IPS-11a (cell line): ENCODE measurements around the gene UVRAG.

Experiments
- H3K4me3 ChIP-seq: one replicate; pipeline ENCODE4 v1.5.1; 2013; ENCODE audit warnings: low read depth, low read length, control low read depth

The UVRAG gene

DNA sequence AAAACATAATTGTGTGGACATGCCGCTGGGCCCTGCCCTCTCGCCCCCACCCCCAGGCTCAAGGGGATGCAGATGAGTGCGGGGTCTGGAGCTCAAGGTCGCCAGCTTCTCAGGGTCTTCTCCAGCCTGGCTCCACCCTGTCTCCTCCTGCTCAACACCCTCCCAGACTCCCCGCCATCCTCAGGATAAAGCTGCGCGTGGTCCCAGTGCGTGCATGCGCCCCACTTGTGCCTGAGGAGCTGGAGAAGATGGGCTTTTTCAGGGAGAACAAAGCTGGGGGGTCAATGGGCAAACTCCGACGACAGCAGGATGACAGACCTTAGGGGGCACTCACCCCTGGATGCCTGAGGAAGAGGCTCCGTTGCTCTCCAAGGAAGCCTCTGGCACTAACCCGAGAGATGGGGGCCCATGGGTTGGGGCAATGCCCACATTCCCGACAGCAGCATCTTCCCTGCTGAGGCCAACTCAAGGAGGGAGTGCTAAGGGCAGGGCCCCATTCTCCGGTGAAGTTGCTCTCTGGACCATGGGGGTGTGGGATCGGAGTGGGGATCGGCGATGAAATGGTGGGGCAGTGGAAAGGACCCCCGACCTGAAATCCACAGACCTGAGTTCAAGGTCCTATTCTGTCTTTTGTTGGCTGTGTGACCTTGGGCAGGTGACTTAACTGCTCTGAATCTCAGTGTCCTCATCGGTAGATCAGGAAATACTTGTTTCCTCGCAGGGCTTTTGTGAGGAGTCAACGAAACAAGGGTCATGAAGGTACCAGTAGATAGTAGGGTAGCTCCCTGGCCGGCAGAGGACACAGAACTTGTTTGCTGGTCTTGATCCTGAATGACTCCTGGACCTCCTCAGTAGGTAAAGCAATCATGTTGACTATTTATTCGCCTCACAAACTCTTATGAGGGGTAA, 343.6 kb downstream of the UVRAG start:
- no peak overlapping the region for H3K4me3 ChIP-seq

DNA sequence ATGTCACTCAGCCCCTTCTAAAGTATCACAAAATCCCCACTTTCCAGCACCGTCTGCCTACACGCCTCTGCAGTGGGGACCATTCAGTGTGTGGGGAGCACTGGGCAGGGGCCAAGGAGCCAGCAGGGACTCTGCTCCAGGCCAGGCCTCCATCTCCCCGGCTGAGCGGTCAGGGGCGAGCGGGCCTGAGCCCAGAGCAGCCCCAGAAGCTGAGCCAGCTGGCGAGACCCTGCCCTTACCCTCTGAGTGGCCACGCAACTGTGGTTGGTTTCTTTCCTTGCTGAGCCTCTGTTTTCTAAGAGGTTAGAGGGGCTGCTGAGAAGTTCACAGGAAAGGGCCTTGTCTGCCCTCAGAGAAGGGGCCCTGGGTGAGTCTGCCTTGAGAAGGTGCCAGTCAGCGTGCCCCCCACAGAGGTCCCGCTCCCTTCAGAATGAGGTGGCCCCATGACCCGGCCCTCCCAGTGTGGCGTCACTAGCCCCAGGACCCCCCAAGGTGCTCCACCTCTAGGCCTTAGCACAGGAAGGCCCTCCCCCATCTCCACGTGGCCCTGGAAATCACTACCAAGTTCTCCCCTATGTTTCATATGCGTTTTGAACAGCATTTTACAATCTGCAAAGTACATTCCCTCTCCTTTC, 344.4 kb downstream of the UVRAG start:
- no peak overlapping the region for H3K4me3 ChIP-seq

DNA sequence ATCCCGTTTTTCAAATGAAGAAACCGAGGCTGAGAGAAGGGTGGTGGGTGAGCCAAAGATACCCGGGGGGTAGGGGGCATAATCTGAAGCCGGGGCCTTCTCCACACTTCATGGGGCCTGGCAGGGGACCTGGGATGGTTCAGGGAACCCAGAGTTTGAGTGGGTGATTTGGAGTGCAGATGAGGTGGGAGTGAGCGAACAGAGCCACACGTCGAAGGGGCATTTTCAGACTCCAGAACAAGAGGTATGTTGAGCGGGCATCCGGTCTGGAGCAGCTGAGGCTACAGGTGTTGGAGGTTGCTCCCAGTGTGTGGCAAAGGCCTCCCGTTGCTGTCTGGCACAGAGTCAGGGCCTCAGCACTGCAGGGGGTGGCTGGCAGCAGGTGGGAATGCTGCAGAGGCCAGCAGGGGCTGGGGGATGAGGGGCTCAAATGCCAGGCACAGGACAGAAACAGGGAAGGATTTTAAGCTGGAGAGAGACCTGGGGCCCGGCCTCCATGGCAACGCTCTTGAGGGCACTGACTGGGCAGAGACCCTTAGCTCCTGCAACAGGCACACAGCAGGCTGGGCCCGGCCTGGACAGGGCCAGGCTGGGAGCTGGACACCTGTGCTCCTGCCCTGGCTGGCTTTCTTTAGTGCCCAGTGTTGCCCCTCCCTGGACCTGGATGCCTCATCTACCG, 345.1 kb downstream of the UVRAG start:
- no peak overlapping the region for H3K4me3 ChIP-seq

DNA sequence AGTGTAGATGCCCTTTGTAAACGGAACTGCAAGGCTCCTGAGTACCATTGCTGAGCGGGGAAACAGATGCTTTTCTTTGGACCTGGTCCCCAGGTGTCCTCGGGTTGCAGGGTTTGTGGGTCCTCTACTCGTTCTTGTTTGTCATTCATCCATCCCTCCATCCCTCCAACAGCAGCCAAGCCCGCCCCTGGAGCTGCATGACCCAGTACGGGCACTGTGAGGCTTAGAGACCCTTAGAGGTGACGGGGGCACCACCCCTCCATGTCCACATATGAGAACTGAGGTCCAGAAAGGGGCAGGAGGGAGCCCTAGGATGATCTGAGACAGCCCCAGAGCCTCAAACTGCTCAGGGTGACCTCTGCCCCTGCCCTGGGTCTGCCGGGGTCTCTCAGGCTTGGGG, 345.8 kb downstream of the UVRAG start:
- no peak overlapping the region for H3K4me3 ChIP-seq

GRCh38 chr11:76161261-76161961, 346.4 kb downstream of the UVRAG start:
- H3K4me3 ChIP-seq: no peak overlapping the region

GRCh38 chr11:76162336-76163288, 347.6 kb downstream of the UVRAG start:
- H3K4me3 ChIP-seq: no peak overlapping the region

DNA sequence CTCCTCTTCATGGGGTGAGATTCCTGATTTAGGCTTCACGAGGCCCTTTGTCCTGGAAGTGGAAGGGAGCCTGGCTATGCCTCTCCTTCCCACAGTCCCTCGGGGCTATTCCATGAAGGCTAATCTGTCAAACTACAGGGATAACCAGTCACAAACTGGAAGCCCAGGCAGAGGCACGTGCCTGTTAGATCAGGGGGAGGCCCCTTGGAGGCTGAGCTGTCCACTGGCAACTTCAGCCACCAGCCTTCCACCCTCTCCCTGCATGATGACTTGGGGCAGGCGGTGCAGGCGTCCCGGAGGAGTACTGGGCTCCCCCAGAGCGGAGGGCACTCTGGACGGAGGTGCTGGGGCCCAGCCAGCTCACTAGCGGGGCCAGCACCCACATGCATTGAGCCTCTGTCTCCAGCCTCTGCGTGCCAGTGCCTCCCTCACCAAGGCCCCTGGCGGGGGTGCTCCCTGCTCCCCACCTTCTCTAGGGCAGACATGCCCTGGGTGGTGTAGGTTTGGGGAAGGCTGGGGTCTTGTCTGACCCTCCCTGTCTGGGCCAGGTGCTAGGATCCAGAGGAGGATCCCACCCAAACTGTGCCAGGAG, 348.4 kb downstream of the UVRAG start:
- H3K4me3 ChIP-seq: no peak overlapping the region

DNA sequence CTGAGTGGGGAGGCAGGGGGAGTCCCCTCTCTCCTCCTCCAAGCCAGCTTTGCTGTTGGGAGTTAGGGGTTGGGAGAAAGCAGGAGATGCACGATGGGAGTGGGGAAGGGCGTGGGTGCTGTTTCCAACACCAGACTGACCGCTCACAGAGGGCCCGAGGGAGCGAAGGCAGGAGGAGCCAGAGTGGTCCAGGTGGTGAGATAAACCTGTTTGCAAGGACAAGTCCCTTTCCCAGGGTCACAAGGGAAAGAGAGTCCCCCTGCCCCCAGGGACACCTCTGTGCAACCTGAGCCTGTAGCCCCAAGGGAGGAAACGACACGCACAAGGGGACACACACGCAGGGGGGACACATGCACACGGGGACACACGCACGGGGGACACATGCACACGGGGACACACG, 349.1 kb downstream of the UVRAG start:
- no peak overlapping the region for H3K4me3 ChIP-seq

- H3K4me3 ChIP-seq: no peak overlapping the region
These were observed 350.1 kb downstream of the UVRAG start for GRCh38 chr11:76164861-76165751.

GRCh38 chr11:76166314-76166713, 351.3 kb downstream of the UVRAG start:
- H3K4me3 ChIP-seq: no peak overlapping the region

- H3K4me3 ChIP-seq: no peak overlapping the region
These were observed 352.6 kb downstream of the UVRAG start for GRCh38 chr11:76167590-76167989.

GRCh38 chr11:76169473-76169896, 354.5 kb downstream of the UVRAG start:
- H3K4me3 ChIP-seq: no peak overlapping the region

- no peak overlapping the region for H3K4me3 ChIP-seq
These were observed 355.5 kb downstream of the UVRAG start for GRCh38 chr11:76170468-76170867.

DNA sequence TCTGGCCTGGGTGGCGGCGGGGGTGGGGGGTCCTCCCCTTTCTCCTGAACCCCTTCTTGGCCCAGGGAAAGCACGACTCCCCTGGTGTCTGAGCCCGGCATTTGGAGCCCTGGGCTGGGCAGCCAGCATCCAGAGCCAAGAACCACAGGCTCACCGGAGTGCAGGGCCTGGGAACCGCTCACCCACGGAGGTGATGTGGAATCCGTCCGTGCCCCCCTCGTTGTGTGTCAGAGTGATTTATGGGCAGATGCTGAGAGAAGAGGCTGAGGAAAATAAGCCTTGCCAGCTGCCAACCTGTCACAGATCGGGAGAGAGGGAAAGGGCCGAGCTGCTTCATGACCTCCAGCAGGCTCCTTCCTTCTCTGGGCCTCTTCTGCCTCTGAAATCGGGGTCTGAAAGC, 357.6 kb downstream of the UVRAG start:
- no peak overlapping the region for H3K4me3 ChIP-seq

DNA sequence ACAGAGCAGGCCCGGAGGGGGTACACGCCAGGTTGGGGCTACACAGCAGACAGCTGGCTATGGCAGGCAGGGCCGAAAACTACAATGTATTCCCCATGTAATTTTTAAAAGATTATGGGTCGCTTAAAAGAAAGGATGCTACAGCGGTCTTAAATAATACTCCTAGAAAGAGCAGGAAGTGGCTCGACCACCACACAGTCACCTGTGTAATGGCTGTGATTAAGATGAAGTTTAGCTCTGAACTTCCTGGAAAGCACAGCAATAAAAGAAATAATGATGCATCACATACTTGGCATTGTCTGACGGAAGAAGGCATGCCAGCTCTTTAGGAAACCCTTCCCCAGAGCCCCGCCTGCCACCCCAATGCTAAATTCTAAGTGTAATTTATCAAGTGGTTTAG, 358.7 kb downstream of the UVRAG start:
- H3K4me3 ChIP-seq: no peak overlapping the region

GRCh38 chr11:76174330-76174729, 359.3 kb downstream of the UVRAG start:
- H3K4me3 ChIP-seq: no peak overlapping the region

- no peak overlapping the region for H3K4me3 ChIP-seq
These were observed 360.8 kb downstream of the UVRAG start for GRCh38 chr11:76175783-76176182.

DNA sequence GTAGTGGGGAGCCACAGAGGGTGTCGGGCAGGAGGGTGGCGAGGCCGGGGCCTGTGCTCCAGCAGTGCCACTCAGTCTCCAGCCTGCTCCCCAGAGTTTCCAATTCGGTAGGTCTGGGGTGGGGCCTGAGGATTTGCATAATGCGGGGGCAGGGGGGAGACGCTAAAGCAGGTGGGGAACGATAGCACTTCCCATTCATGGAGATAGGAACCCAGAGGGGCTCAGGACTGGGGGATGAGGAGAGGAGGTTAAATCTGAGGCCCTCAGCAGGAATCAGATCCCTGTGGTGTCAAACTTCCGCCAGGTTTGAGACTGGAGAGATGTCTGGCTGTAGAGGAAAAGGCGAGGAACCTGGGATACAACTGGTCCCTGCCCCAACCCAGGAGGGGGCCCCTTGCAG, 361.5 kb downstream of the UVRAG start:
- no peak overlapping the region for H3K4me3 ChIP-seq

- no peak overlapping the region for H3K4me3 ChIP-seq
These were observed 362.3 kb downstream of the UVRAG start for GRCh38 chr11:76177250-76177686.
